PC-3 (cell line): ENCODE results near the gene BRINP1.

Source experiments
- EZH2 ChIP-seq: fragments of 300-600 bp; sonication (generic); IDR thresholded peaks from one replicate; pipeline ENCODE4 v1.6.1; 2017; ENCODE audit warnings: antibody characterized with exemption, mild to moderate bottlenecking, low read length; ENCODE audit not compliant: unreplicated experiment
- EZH2phosphoT487 ChIP-seq: fragments of 300-600 bp; sonication (generic); IDR thresholded peaks from 2 replicates; pipeline ENCODE4 v1.6.1; 2018; ENCODE audit warnings: mild to moderate bottlenecking, antibody characterized with exemption, low read length, borderline replicate concordance
- TF ChIP-seq, protein P1 (sequence below): fragments of 300-600 bp; sonication (generic); conservative IDR thresholded peaks from 2 replicates; pipeline ENCODE4 v1.5.1; 2017; ENCODE audit warnings: antibody characterized with exemption, low read depth, mild to moderate bottlenecking, low read length

DNA sequence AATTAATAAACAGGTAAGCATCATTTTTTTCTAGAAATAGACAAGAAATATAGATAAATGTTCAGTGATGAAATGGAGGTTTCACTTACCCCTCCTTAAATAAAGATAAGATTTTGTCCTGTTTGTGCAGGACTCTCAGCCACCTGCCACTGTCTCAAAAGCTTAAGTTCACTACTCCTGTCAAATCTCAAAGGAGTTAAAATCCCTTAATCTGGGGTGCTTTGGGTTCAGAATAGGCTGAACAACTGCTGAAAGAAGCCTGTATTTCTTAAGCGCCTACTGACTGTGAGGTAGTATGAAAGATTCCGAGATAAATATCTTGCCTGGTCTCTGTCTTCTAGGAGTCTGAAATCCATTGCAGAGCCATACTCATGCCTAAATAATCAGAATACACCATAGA, 3.7 kb upstream of the BRINP1 start:
- TF ChIP-seq, protein P1, sequence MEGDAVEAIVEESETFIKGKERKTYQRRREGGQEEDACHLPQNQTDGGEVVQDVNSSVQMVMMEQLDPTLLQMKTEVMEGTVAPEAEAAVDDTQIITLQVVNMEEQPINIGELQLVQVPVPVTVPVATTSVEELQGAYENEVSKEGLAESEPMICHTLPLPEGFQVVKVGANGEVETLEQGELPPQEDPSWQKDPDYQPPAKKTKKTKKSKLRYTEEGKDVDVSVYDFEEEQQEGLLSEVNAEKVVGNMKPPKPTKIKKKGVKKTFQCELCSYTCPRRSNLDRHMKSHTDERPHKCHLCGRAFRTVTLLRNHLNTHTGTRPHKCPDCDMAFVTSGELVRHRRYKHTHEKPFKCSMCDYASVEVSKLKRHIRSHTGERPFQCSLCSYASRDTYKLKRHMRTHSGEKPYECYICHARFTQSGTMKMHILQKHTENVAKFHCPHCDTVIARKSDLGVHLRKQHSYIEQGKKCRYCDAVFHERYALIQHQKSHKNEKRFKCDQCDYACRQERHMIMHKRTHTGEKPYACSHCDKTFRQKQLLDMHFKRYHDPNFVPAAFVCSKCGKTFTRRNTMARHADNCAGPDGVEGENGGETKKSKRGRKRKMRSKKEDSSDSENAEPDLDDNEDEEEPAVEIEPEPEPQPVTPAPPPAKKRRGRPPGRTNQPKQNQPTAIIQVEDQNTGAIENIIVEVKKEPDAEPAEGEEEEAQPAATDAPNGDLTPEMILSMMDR = no peak
- TF ChIP-seq EZH2 (no peak), EZH2phosphoT487 (no peak)
